Breast epithelium (tissue), 3 donors: ENCODE results near the gene GOLGA8Q.
"Not testable (repeated sequence)": the region's sequence is repeated elsewhere in the genome, so short reads cannot be mapped to it uniquely, and the experiment has no call there.

ENCODE experiments used
- CTCF ChIP-seq, 3 donors: fragments of 450-650 bp; IDR thresholded peaks; one replicate each; pipeline ENCODE4 v1.5.1; 2016 to 2017; ENCODE audit warnings: antibody characterized with exemption in 3 of 3, mild to moderate bottlenecking in 3 of 3, moderate library complexity in 3 of 3
- POLR2A ChIP-seq: fragments of 450-650 bp; IDR thresholded peaks from one replicate; pipeline ENCODE4 v1.6.1; 2016; ENCODE audit warnings: antibody characterized with exemption, mild to moderate bottlenecking, moderate library complexity
- POLR2AphosphoS5 ChIP-seq, 3 donors: sonication (generic); formaldehyde crosslinking; IDR thresholded peaks; one replicate each; pipeline ENCODE4 v1.6.1; 2017; ENCODE audit warnings: antibody characterized with exemption in 3 of 3

GRCh38 chr15:30551750-30552149, at the start of gene GOLGA8Q:
- not testable (repeated sequence) for TF ChIP-seq CTCF (IDR thresholded peaks at IDR 0.05); POLR2AphosphoS5 (IDR thresholded peaks at IDR 0.05); POLR2A
